IMR-90 (cell line): ENCODE results near the gene NME7.

Experiments
- BHLHE40 ChIP-seq: fragments of 150-350 bp; IDR thresholded peaks from 2 replicates; pipeline ENCODE4 v1.6.1; 2016; ENCODE audit warnings: mild to moderate bottlenecking, low read depth, low read length
- CEBPB ChIP-seq: IDR thresholded peaks from 2 replicates; pipeline ENCODE4 v1.6.1; 2012; ENCODE audit warnings: low read depth, low read length, improper control_type of control experiment
- CHD1 ChIP-seq: IDR thresholded peaks from 2 replicates; pipeline ENCODE4 v1.6.1; 2012; ENCODE audit warnings: low read depth, low read length, improper control_type of control experiment
- CTCF ChIP-seq: conservative IDR thresholded peaks from 2 replicates; pipeline ENCODE4 v1.5.1; 2012; ENCODE audit warnings: mild to moderate bottlenecking, low read depth, low read length, improper control_type of control experiment
- ELK1 ChIP-seq: fragments of 150-350 bp; IDR thresholded peaks from 2 replicates; pipeline ENCODE4 v1.6.1; 2016; ENCODE audit warnings: low read depth, mild to moderate bottlenecking, low read length, moderate library complexity, borderline replicate concordance
- MAFK ChIP-seq: IDR thresholded peaks from 2 replicates; pipeline ENCODE4 v1.6.1; 2012; ENCODE audit warnings: low read depth, low read length, improper control_type of control experiment
- MAZ ChIP-seq: IDR thresholded peaks from 2 replicates; pipeline ENCODE4 v1.6.1; 2012; ENCODE audit warnings: low read depth, mild to moderate bottlenecking, low read length, improper control_type of control experiment, moderate library complexity, borderline replicate concordance
- MXI1 ChIP-seq: IDR thresholded peaks from 2 replicates; pipeline ENCODE4 v1.6.1; 2012; ENCODE audit warnings: low read depth, mild to moderate bottlenecking, low read length, moderate library complexity, borderline replicate concordance
- NFE2L2 ChIP-seq: fragments of 150-350 bp; IDR thresholded peaks from 2 replicates; pipeline ENCODE4 v1.6.1; 2016; ENCODE audit warnings: low read depth, mild to moderate bottlenecking, low read length
- POLR2A ChIP-seq: IDR thresholded peaks from 2 replicates; pipeline ENCODE4 v1.6.1; 2012; ENCODE audit warnings: mild to moderate bottlenecking, low read depth, low read length
- RAD21 ChIP-seq: IDR thresholded peaks from 2 replicates; pipeline ENCODE4 v1.6.1; 2012; ENCODE audit warnings: low read length, improper control_type of control experiment
- RCOR1 ChIP-seq: IDR thresholded peaks from 2 replicates; pipeline ENCODE4 v1.6.1; 2012; ENCODE audit warnings: mild to moderate bottlenecking, low read length, improper control_type of control experiment; ENCODE audit not compliant: insufficient replicate concordance
- RFX5 ChIP-seq: IDR thresholded peaks from 2 replicates; pipeline ENCODE4 v1.8.0; 2012; ENCODE audit warnings: low read depth, mild to moderate bottlenecking, low read length, moderate library complexity
- USF2 ChIP-seq: fragments of 150-350 bp; IDR thresholded peaks from 2 replicates; pipeline ENCODE4 v1.6.1; 2017; ENCODE audit warnings: mild to moderate bottlenecking, antibody characterized with exemption, low read length, low read depth

GRCh38 chr1:169086603-169087455, 280.8 kb downstream of the NME7 start:
- TF ChIP-seq CTCF (no peak), POLR2A (no peak), MAZ (no peak), NFE2L2 (no peak), MXI1 (no peak), BHLHE40 (no peak), RAD21 (no peak), MAFK (no peak), ELK1 (no peak), USF2 (no peak), CHD1 (no peak), CEBPB (no peak), RFX5 (no peak), RCOR1 (no peak)
